Neuronal stem cell (in vitro differentiated cells): Measurements from ENCODE around the gene CAMKV.

Source experiments
- DNase-seq: peaks from one replicate; pipeline ENCODE4 v3.0.0-alpha.2; 2013; ENCODE audit warnings: low spot score
- H2AFZ ChIP-seq: one replicate; pipeline ENCODE4 v1.6.1; 2013; ENCODE audit warnings: mild to moderate bottlenecking, low read length, inconsistent platforms
- H2AK5ac ChIP-seq: 2 replicates; pipeline ENCODE4 v1.6.1; 2013; ENCODE audit warnings: low read depth, mild to moderate bottlenecking, inconsistent platforms, low read length, moderate library complexity, mixed read lengths
- H2BK120ac ChIP-seq: 2 replicates; pipeline ENCODE4 v1.6.1; 2013; ENCODE audit warnings: low read depth, mild to moderate bottlenecking, inconsistent platforms, low read length, moderate library complexity, mixed read lengths
- H2BK12ac ChIP-seq: one replicate; pipeline ENCODE4 v1.6.1; 2013; ENCODE audit warnings: low read length, inconsistent platforms
- H2BK15ac ChIP-seq: 2 replicates; pipeline ENCODE4 v1.6.1; 2013; ENCODE audit warnings: mild to moderate bottlenecking, low read length, inconsistent platforms, mixed read lengths
- H2BK5ac ChIP-seq: one replicate; pipeline ENCODE4 v1.6.1; 2013; ENCODE audit warnings: inconsistent platforms, mild to moderate bottlenecking, low read length, moderate library complexity
- H3K14ac ChIP-seq: one replicate; pipeline ENCODE4 v1.6.1; 2013; ENCODE audit warnings: low read length, inconsistent platforms
- H3K18ac ChIP-seq: 2 replicates; pipeline ENCODE4 v1.6.1; 2013; ENCODE audit warnings: low read length, inconsistent platforms
- H3K23ac ChIP-seq: 2 replicates; pipeline ENCODE4 v1.6.1; 2013; ENCODE audit warnings: low read depth, mild to moderate bottlenecking, mixed read lengths, low read length, inconsistent platforms; ENCODE audit not compliant: poor library complexity
- H3K27ac ChIP-seq: replicated peaks from 3 replicates; pipeline ENCODE4 v1.5.1; 2013; ENCODE audit warnings: low read length, inconsistent platforms
- H3K27me3 ChIP-seq, 3 experiments: 2 replicates each; pipeline ENCODE4 v1.6.1; 2013; ENCODE audit warnings: low read length in 3 of 3, mild to moderate bottlenecking in 2 of 3, inconsistent platforms in 1 of 3, low read depth in 1 of 3, mixed read lengths in 1 of 3, moderate library complexity in 1 of 3; ENCODE audit not compliant: control insufficient read depth in 3 of 3, insufficient read depth in 3 of 3
- H3K36me3 ChIP-seq, 2 donors: replicated peaks in 1 of 2; 2 replicates each; pipeline ENCODE4 v1.6.1; 2013; ENCODE audit warnings: low read length in 2 of 2; ENCODE audit not compliant: control insufficient read depth in 2 of 2, insufficient read depth in 2 of 2
- H3K4ac ChIP-seq: 2 replicates; pipeline ENCODE4 v1.6.1; 2013; ENCODE audit warnings: inconsistent platforms, mild to moderate bottlenecking, low read length, moderate library complexity
- H3K4me1 ChIP-seq, 2 donors: 1 replicate in 1 of 2; 2 replicates in 1 of 2; pipeline ENCODE4 v1.6.1; 2013; ENCODE audit warnings: low read length in 2 of 2, low read depth in 1 of 2; ENCODE audit not compliant: control insufficient read depth in 2 of 2, insufficient read depth in 1 of 2
- H3K4me2 ChIP-seq: one replicate; pipeline ENCODE4 v1.6.1; 2013; ENCODE audit warnings: mild to moderate bottlenecking, low read length, inconsistent platforms; ENCODE audit not compliant: insufficient read depth, poor library complexity, severe bottlenecking
- H3K4me3 ChIP-seq, 2 donors: 2 replicates each; pipeline ENCODE4 v1.5.1; 2013; ENCODE audit warnings: low read length in 2 of 2, mild to moderate bottlenecking in 2 of 2, inconsistent platforms in 1 of 2, moderate library complexity in 1 of 2
- H3K79me1 ChIP-seq: one replicate; pipeline ENCODE4 v1.6.1; 2013; ENCODE audit warnings: low read depth, mild to moderate bottlenecking, inconsistent platforms, low read length, moderate library complexity
- H3K9ac ChIP-seq: one replicate; pipeline ENCODE4 v1.6.1; 2013; ENCODE audit warnings: mild to moderate bottlenecking, low read depth, low read length, inconsistent platforms; ENCODE audit not compliant: poor library complexity
- H3K9me3 ChIP-seq, 2 donors: replicated peaks in 1 of 2; 2 replicates each; pipeline versions ENCODE3 to v1.6.1; 2013; ENCODE audit warnings: low read length in 2 of 2, mild to moderate bottlenecking in 2 of 2, inconsistent platforms in 1 of 2, low read depth in 1 of 2, mixed read lengths in 1 of 2, moderate library complexity in 1 of 2; ENCODE audit not compliant: control insufficient read depth in 2 of 2, insufficient read depth in 1 of 2
- H4K8ac ChIP-seq: one replicate; pipeline ENCODE4 v1.6.1; 2013; ENCODE audit warnings: low read depth, mild to moderate bottlenecking, inconsistent platforms, low read length, moderate library complexity
- H4K91ac ChIP-seq: one replicate; pipeline ENCODE4 v1.6.1; 2013; ENCODE audit warnings: low read length, low read depth, mild to moderate bottlenecking, inconsistent platforms; ENCODE audit not compliant: poor library complexity
- WGBS, 2 donors: extraction: QIAGEN DNeasy Blood & Tissue Kit; methylation state at CpG; one replicate each; pipeline ENCODE4 v1.1.7; 2013; ENCODE audit warnings: missing lambda C conversion rate in 2 of 2, mixed read lengths in 1 of 2; ENCODE audit not compliant: insufficient read length in 2 of 2, insufficient replicate concordance in 1 of 2; ENCODE audit errors: extremely low coverage in 2 of 2; 5-methylcytosine and 5-hydroxymethylcytosine counted together

CAMKV gene

DNA sequence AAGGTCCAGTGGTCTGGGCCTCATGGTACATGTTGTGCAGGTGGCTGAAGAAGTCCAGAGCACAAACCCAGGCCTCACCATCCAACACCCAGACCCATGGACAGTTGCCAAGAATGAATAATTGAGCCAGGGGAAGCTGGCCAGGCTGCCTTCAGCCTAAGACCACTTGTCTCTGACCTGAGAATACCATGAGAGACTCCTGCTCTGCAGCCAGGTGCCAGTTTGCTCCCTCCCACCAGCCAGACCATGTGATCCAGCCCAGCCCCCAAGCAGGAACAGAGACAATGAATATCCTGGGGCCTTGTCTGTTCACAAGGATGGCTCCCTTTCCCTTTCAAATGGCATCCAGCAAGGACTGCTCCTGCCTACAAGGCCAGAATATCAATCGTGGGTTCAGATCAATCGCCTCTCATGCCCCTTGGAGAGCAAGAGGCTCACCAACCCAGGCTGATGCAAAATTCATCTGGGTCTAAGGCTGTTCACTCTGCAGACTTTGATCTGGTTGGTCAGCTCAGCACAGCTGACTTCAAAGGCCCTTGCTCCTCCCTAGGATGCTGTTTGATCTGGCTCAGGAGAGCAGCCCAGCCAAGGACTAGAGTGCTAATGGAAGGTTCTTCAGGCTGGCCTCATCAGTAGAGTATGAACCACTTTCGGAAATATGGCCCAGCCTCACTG, 26.7 kb downstream of the CAMKV start:
- Histone ChIP-seq H2AFZ (no peak overlapping the region), H2AK5ac (no peak overlapping the region), H2BK12ac (no peak overlapping the region), H3K36me3 (peaks cover 57 to 85% of the 10 kb centered on the region in 2 donors), H3K4me3 (no peak overlapping the region), H3K9ac (no peak overlapping the region), H3K4me2 (no peak overlapping the region), H2BK5ac (no peak overlapping the region), H3K9me3 (peaks cover 0 to under 1% of the 10 kb centered on the region in 2 donors), H3K27ac (no peak overlapping the region), H3K18ac (no peak overlapping the region), H3K27me3 (no peaks in the 10 kb centered on the region), H3K14ac (no peak overlapping the region), H2BK120ac (no peak overlapping the region), H3K4me1 (peaks cover 0 to 2% of the 10 kb centered on the region in 2 donors), H4K8ac (no peak overlapping the region), H3K79me1 (no peaks in the 10 kb centered on the region), H2BK15ac (no peak overlapping the region), H4K91ac (no peak overlapping the region), H3K23ac (no peak overlapping the region), H3K4ac (no peak overlapping the region)
- no peak for DNase-seq
- WGBS, 2 donors, result no CpG with 5 or more reads among the region's 3 CpGs

DNA sequence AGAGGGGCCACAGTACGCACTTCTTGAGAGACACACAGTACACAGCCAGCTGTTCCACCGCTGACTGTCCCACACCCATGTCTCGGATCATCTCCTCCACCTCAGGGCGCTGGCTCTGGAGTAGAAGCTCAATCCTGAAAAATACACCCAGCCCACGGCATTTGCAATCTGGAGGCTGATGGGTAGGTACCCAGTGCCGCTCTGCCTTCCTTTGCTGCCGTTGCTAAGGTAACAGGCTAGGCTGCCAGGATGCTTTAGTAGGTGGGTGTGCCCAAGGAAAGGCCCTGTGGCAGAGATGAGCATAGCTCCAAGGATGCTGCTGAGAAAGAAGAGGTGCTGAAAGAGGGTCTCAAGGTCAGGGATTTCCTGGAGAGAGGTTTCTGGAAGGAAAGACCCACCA, 27.9 kb downstream of the CAMKV start:
- Histone ChIP-seq H2BK5ac (no peak overlapping the region), H3K9ac (no peak overlapping the region), H3K4ac (no peak overlapping the region), H2BK120ac (no peak overlapping the region), H4K91ac (no peak overlapping the region), H3K18ac (no peak overlapping the region), H3K27me3 (no peaks in the 10 kb centered on the region), H2AK5ac (no peak overlapping the region), H3K23ac (no peak overlapping the region), H3K79me1 (no peaks in the 10 kb centered on the region), H4K8ac (no peak overlapping the region), H3K14ac (no peak overlapping the region), H2AFZ (no peak overlapping the region), H2BK15ac (no peak overlapping the region), H3K36me3 (peaks cover 55 to 84% of the 10 kb centered on the region in 2 donors), H3K4me3 (no peak overlapping the region), H3K27ac (no peak overlapping the region), H2BK12ac (no peak overlapping the region), H3K4me2 (no peak overlapping the region), H3K9me3 (no peaks in the 10 kb centered on the region), H3K4me1 (peaks cover 0 to 2% of the 10 kb centered on the region in 2 donors)
- WGBS, 2 donors, result no CpG with 5 or more reads among the region's 7 CpGs
- DNase-seq, result no peak

DNA sequence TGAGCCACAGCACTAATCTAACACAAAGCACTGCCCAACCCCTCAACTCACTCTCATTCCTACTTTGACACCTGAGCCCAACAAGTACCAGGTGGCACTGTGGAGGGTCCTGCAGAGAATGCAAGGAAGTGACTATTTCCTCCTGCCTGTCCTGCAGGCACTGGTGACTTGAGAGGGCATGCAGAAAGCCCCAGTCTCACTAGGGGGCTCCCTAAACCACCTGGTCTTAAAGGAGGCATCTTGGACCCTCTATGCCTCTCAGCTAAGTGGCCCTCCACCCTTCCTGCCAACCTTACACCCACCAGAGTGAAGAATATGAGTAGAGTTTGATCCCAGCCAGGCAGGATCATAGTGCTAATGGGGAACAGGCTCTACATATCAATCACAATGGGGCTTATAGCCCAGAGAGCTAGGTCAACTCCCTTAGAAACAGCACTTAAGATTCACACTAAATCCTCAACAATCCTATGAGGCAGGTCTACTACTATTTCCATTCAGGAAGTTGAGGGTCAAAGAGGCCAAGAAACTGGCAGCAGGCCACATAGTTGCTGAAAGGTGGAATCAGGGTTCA, 28.5 kb downstream of the CAMKV start:
- no peak overlapping the region for H2BK12ac ChIP-seq
- no peak overlapping the region for H3K4me3 ChIP-seq
- no peaks in the 10 kb centered on the region for H3K27me3 ChIP-seq
- no peak overlapping the region for H3K4ac ChIP-seq
- H2BK15ac ChIP-seq, result no peak overlapping the region
- H2AFZ ChIP-seq, result no peak overlapping the region
- no peak overlapping the region for H3K27ac ChIP-seq
- no peak overlapping the region for H2BK120ac ChIP-seq
- H3K14ac ChIP-seq, result no peak overlapping the region
- peaks cover 53 to 84% of the 10 kb centered on the region in 2 donors for H3K36me3 ChIP-seq
- H4K8ac ChIP-seq, result no peak overlapping the region
- H3K18ac ChIP-seq, result no peak overlapping the region
- no peak overlapping the region for H3K23ac ChIP-seq
- no peaks in the 10 kb centered on the region for H3K79me1 ChIP-seq
- H4K91ac ChIP-seq, result no peak overlapping the region
- H3K4me2 ChIP-seq, result no peak overlapping the region
- peak; percentile 15 for DNase-seq
- H3K4me1 ChIP-seq, result peaks cover 0 to 2% of the 10 kb centered on the region in 2 donors
- H2BK5ac ChIP-seq, result no peak overlapping the region
- no peak overlapping the region for H3K9ac ChIP-seq
- no peak overlapping the region for H2AK5ac ChIP-seq
- H3K9me3 ChIP-seq, result no peaks in the 10 kb centered on the region

DNA sequence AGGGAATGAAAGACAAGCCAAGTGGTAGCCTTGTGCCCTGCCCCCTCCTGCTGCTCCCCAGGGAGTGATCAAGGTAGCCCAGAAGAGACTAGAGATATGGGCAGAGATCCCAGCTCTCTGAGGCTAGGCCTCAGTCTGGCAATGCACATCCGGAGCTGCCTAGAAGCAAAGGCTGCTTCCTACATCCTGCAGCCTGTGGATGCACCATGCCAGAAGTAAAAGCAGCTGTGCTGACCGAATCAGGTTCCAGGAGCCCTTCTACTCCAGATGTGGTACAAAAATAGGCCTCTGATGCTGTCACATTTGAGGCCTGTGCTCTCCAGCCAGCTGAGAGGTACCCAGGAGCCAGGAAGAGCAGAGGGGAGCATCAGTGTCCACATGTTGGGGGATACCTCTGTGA, 29.3 kb downstream of the CAMKV start:
- Histone ChIP-seq H3K23ac (no peak overlapping the region), H3K36me3 (peaks cover 49 to 80% of the 10 kb centered on the region in 2 donors), H2BK5ac (no peak overlapping the region), H3K4me3 (no peak overlapping the region), H2AK5ac (no peak overlapping the region), H3K9me3 (no peaks in the 10 kb centered on the region), H2BK15ac (no peak overlapping the region), H3K4ac (no peak overlapping the region), H3K14ac (no peak overlapping the region), H3K4me2 (no peak overlapping the region), H3K27me3 (no peaks in the 10 kb centered on the region), H4K8ac (no peak overlapping the region), H3K18ac (no peak overlapping the region), H3K27ac (no peak overlapping the region), H2BK12ac (no peak overlapping the region), H3K79me1 (no peaks in the 10 kb centered on the region), H2BK120ac (no peak overlapping the region), H4K91ac (no peak overlapping the region), H3K9ac (peak overlapping the region; percentile 7), H2AFZ (no peak overlapping the region), H3K4me1 (peaks cover 0 to 2% of the 10 kb centered on the region in 2 donors)
- no CpG with 5 or more reads among the region's 2 CpGs for WGBS, 2 donors
- no peak for DNase-seq
